Measurements from ENCODE around the gene PCDHGA7. TPM values are rescaled to one million over a fixed set of nuclear protein-coding genes. Genes with fewer than 3 reads are reported as not detected.

The PCDHGA7 gene
- polyA plus RNA-seq, 1 of the 3 experiments (the other 2 are of a cell fraction), result 7.8 TPM

DNA sequence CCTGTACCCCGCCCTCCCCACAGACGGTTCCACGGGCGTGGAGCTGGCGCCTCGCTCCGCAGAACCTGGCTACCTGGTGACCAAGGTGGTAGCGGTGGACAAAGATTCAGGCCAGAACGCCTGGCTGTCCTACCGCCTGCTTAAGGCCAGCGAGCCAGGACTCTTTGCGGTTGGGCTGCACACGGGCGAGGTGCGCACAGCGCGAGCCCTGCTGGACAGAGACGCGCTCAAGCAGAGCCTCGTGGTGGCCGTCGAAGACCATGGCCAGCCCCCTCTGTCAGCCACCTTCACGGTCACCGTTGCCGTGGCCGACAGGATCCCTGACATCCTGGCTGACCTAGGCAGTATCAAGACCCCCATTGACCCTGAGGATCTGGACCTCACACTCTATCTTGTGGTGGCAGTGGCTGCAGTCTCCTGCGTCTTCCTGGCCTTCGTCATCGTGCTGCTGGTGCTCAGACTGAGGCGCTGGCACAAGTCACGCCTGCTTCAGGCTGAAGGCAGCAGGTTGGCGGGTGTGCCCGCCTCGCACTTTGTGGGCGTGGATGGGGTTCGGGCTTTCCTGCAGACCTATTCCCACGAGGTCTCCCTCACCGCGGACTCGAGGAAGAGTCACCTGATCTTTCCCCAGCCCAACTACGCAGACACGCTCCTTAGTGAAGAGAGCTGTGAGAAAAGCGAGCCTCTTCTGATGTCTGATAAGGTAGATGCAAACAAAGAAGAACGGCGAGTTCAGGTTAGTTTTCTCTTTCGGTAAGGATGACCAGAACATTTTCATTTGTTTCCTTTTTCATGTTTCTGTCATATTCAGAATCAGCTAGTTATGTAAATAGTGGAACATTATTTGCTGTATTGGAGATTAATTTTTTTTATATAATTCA, 16.3 kb upstream of the PCDHGA7 start:
- H3F3A ChIP-seq (replicated peaks; ENCODE audit: insufficient read depth), result no peaks in the 10 kb centered on the region
- H3K4me2 ChIP-seq, result no peak overlapping the region
- no peak overlapping the region for H2AFZ ChIP-seq (ENCODE audit: low read depth)
- WGBS (ENCODE audit: low lambda C conversion rate), result 77% methylated on average over 44 of the region's 46 CpGs
- H3K9me3 ChIP-seq, result peaks cover 7% of the 10 kb centered on the region; the same call in 1 of the 2 replicates
- H4K20me1 ChIP-seq (ENCODE audit: insufficient read depth), result no peaks in the 10 kb centered on the region
- no peak for DNase-seq
- no peak overlapping the region for H3K9ac ChIP-seq
- H3K4me3 ChIP-seq (ENCODE audit: low read depth in 2 of 2, low read length in 1 of 2), result peak overlapping the region in 1 of 2 experiments; percentile 12; a peak in 1 of 4 replicates
- POLR2A ChIA-PET, result no interaction called here
- no peaks in the 10 kb centered on the region for H3K27me3 ChIP-seq (ENCODE audit: insufficient read depth)
- no peak overlapping the region for H3K27ac ChIP-seq (ENCODE audit: low read depth in 2 of 2, low read length in 1 of 2)
- CTCF ChIA-PET, result interaction anchor here (0.8 kb wide), 1 partner anchor 197 kb away, joined by 3 read pairs; no protein-coding TSS in a partner anchor
- H3K4me1 ChIP-seq (ENCODE audit: control insufficient read depth in 1 of 2, insufficient read depth in 2 of 2, low read depth in 1 of 2, low read length in 1 of 2), result no peaks in the 10 kb centered on the region
- peaks cover 0 to 12% of the 10 kb centered on the region in 2 experiments for H3K36me3 ChIP-seq (replicated peaks in 1 of 2; ENCODE audit: control insufficient read depth in 1 of 2, insufficient read depth in 2 of 2, low read length in 1 of 2)
- H3K9me2 ChIP-seq, result no peaks in the 10 kb centered on the region
- TF ChIP-seq, protein P1, sequence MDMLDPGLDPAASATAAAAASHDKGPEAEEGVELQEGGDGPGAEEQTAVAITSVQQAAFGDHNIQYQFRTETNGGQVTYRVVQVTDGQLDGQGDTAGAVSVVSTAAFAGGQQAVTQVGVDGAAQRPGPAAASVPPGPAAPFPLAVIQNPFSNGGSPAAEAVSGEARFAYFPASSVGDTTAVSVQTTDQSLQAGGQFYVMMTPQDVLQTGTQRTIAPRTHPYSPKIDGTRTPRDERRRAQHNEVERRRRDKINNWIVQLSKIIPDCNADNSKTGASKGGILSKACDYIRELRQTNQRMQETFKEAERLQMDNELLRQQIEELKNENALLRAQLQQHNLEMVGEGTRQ (IDR thresholded peaks at IDR 0.05; ENCODE audit: borderline replicate concordance, low read depth, low read length), result no peak
- TF ChIP-seq, protein P2, sequence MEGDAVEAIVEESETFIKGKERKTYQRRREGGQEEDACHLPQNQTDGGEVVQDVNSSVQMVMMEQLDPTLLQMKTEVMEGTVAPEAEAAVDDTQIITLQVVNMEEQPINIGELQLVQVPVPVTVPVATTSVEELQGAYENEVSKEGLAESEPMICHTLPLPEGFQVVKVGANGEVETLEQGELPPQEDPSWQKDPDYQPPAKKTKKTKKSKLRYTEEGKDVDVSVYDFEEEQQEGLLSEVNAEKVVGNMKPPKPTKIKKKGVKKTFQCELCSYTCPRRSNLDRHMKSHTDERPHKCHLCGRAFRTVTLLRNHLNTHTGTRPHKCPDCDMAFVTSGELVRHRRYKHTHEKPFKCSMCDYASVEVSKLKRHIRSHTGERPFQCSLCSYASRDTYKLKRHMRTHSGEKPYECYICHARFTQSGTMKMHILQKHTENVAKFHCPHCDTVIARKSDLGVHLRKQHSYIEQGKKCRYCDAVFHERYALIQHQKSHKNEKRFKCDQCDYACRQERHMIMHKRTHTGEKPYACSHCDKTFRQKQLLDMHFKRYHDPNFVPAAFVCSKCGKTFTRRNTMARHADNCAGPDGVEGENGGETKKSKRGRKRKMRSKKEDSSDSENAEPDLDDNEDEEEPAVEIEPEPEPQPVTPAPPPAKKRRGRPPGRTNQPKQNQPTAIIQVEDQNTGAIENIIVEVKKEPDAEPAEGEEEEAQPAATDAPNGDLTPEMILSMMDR (IDR thresholded peaks at IDR 0.05), result no peak
- no peak for TF ChIP-seq EZH2phosphoT487 (IDR thresholded peaks at IDR 0.05; ENCODE audit: borderline replicate concordance, low read depth)
- TF ChIP-seq FOXM1 (IDR thresholded peaks at IDR 0.05; ENCODE audit: low read depth), result no peak
- no peak for TF ChIP-seq ELF1 (IDR thresholded peaks at IDR 0.05)
- TF ChIP-seq POLR2AphosphoS5 (IDR thresholded peaks at IDR 0.05; ENCODE audit: low read depth, low read length), result no peak
- TF ChIP-seq FOSL2 (IDR thresholded peaks at IDR 0.05; ENCODE audit: borderline replicate concordance, low read depth), result no peak
- no peaks in the 10 kb centered on the region for H3K79me2 ChIP-seq (ENCODE audit: insufficient read depth)

DNA sequence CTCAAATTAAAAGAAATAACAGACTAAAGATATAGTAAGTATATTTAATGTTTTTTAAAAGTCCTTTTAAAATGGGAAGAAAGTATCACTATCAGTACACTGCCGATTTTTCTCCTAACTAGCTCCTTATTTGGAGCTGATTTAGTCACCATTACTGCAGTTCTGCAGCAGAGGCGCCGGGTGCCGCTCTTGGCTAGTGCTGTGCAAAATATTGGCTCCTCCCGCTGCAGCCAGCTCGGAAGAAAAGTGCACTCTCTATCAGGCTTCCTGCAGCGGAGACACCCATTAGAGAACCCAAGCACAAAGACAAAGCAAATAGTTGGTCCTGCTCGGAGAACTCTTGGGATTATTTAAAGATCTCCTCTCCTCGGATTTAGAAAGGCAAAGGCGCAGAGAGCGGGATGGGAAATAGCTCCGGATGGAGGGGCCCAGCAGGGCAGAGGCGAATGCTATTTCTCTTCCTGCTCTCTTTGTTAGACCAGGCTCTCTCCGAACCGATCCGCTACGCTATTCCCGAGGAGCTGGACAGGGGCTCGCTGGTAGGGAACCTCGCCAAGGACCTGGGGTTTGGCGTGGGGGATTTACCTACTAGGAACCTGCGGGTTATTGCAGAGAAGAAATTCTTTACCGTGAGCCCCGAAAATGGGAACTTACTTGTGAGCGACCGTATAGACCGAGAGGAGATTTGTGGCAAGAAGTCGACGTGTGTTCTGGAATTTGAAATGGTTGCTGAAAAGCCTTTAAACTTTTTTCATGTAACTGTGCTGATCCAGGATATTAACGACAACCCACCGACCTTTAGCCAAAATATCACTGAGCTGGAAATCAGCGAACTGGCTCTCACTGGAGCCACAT, 12.3 kb upstream of the PCDHGA7 start, which contains the start of gene PCDHGB3:
TSS of gene PCDHGB3 (plus strand) at position 249 of the 855 bp plus-strand sequence. CDS start at position 402, 153 bp downstream.
- Histone ChIP-seq H3F3A (replicated peaks; ENCODE audit: insufficient read depth) (no peaks in the 10 kb centered on the region), H3K79me2 (ENCODE audit: insufficient read depth) (no peaks in the 10 kb centered on the region), H4K20me1 (ENCODE audit: insufficient read depth) (no peaks in the 10 kb centered on the region), H3K27me3 (ENCODE audit: insufficient read depth) (no peaks in the 10 kb centered on the region), H3K4me3 (ENCODE audit: low read depth in 2 of 2, low read length in 1 of 2) (no peak within 1 kb of the TSS; a peak in 1 of 4 replicates), H3K9ac (no peak within 1 kb of the TSS), H3K27ac (ENCODE audit: low read depth in 2 of 2, low read length in 1 of 2) (no peak within 1 kb of the TSS), H3K4me1 (ENCODE audit: control insufficient read depth in 1 of 2, insufficient read depth in 2 of 2, low read depth in 1 of 2, low read length in 1 of 2) (no peaks in the 10 kb centered on the region), H2AFZ (ENCODE audit: low read depth) (no peak within 1 kb of the TSS), H3K36me3 (replicated peaks in 1 of 2; ENCODE audit: control insufficient read depth in 1 of 2, insufficient read depth in 2 of 2, low read length in 1 of 2) (peaks cover 0 to 16% of the 10 kb centered on the region in 2 experiments), H3K9me2 (no peaks in the 10 kb centered on the region), H3K9me3 (peaks cover 7% of the 10 kb centered on the region), H3K4me2 (no peak within 1 kb of the TSS)
- ChIA-PET CTCF (interaction anchor here (0.8 to 2.8 kb wide), 7 partner anchors 13 to 197 kb away, joined by 3 to 11 read pairs (median 4); partner anchors contain the start of gene TAF7), POLR2A (no interaction called here)
- 56% methylated on average over 32 of the region's 32 CpGs for WGBS (ENCODE audit: low lambda C conversion rate)
- no peak for DNase-seq
- TF ChIP-seq GATA2 (CRISPR knock-in tag; IDR thresholded peaks at IDR 0.05) (no peak), EZH2phosphoT487 (IDR thresholded peaks at IDR 0.05; ENCODE audit: borderline replicate concordance, low read depth) (no peak)
- TF ChIP-seq, protein P3, sequence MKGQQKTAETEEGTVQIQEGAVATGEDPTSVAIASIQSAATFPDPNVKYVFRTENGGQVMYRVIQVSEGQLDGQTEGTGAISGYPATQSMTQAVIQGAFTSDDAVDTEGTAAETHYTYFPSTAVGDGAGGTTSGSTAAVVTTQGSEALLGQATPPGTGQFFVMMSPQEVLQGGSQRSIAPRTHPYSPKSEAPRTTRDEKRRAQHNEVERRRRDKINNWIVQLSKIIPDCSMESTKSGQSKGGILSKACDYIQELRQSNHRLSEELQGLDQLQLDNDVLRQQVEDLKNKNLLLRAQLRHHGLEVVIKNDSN (IDR thresholded peaks at IDR 0.05; ENCODE audit: borderline replicate concordance, low read depth), result no peak
- TF ChIP-seq, protein P4, sequence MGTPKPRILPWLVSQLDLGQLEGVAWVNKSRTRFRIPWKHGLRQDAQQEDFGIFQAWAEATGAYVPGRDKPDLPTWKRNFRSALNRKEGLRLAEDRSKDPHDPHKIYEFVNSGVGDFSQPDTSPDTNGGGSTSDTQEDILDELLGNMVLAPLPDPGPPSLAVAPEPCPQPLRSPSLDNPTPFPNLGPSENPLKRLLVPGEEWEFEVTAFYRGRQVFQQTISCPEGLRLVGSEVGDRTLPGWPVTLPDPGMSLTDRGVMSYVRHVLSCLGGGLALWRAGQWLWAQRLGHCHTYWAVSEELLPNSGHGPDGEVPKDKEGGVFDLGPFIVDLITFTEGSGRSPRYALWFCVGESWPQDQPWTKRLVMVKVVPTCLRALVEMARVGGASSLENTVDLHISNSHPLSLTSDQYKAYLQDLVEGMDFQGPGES (IDR thresholded peaks at IDR 0.05; ENCODE audit: low read depth, low read length), result no peak
- TF ChIP-seq, protein P5, sequence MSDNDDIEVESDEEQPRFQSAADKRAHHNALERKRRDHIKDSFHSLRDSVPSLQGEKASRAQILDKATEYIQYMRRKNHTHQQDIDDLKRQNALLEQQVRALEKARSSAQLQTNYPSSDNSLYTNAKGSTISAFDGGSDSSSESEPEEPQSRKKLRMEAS (IDR thresholded peaks at IDR 0.05; ENCODE audit: low read depth), result no peak

Data from SK-N-SH (cell line).